H9 (cell line): ENCODE results near the gene FUT9. TPM values are rescaled to one million over a fixed set of nuclear protein-coding genes. Genes with fewer than 3 reads are reported as not detected.

ENCODE experiments used
- DNase-seq: peaks from one replicate; pipeline ENCODE4 v3.0.0-alpha.2; 2017
- H2AFZ ChIP-seq: one replicate; pipeline ENCODE4 v1.6.1; 2013; ENCODE audit warnings: mild to moderate bottlenecking, low read length, control low read depth, moderate library complexity
- H2AK5ac ChIP-seq: 2 replicates; pipeline ENCODE4 v1.6.1; 2013; ENCODE audit warnings: low read length, control low read depth, mixed read lengths; ENCODE audit not compliant: insufficient read length
- H2BK120ac ChIP-seq: one replicate; pipeline ENCODE4 v1.6.1; 2013; ENCODE audit warnings: low read depth, mild to moderate bottlenecking, low read length, control low read depth, inconsistent platforms; ENCODE audit not compliant: poor library complexity, severe bottlenecking
- H2BK12ac ChIP-seq: 2 replicates; pipeline ENCODE4 v1.6.1; 2013; ENCODE audit warnings: low read length, control low read depth, mixed read lengths, low read depth; ENCODE audit not compliant: insufficient read length
- H2BK15ac ChIP-seq: 2 replicates; pipeline ENCODE4 v1.6.1; 2013; ENCODE audit warnings: low read depth, low read length, control low read depth
- H2BK20ac ChIP-seq: one replicate; pipeline ENCODE4 v1.6.1; 2013; ENCODE audit warnings: low read depth, mild to moderate bottlenecking, low read length, control low read depth, inconsistent platforms; ENCODE audit not compliant: poor library complexity, severe bottlenecking
- H2BK5ac ChIP-seq: 2 replicates; pipeline ENCODE4 v1.6.1; 2013; ENCODE audit warnings: low read length, control low read depth, mixed read lengths; ENCODE audit not compliant: insufficient read length
- H3K14ac ChIP-seq: 2 replicates; pipeline ENCODE4 v1.6.1; 2013; ENCODE audit warnings: low read length, control low read depth; ENCODE audit not compliant: insufficient read depth
- H3K18ac ChIP-seq: 2 replicates; pipeline ENCODE4 v1.6.1; 2013; ENCODE audit warnings: low read depth, mild to moderate bottlenecking, mixed read lengths, low read length, control low read depth; ENCODE audit not compliant: insufficient read length
- H3K23ac ChIP-seq: 2 replicates; pipeline ENCODE4 v1.6.1; 2013; ENCODE audit warnings: low read length, control low read depth, mixed read lengths, low read depth; ENCODE audit not compliant: insufficient read length
- H3K23me2 ChIP-seq: 2 replicates; pipeline ENCODE4 v1.6.1; 2013; ENCODE audit warnings: low read depth, mild to moderate bottlenecking, mixed read lengths, low read length, control low read depth; ENCODE audit not compliant: insufficient read length, poor library complexity, severe bottlenecking
- H3K27ac ChIP-seq: 2 replicates; pipeline ENCODE4 v1.5.1; 2013; ENCODE audit warnings: low read length, control low read depth, mixed read lengths, low read depth; ENCODE audit not compliant: insufficient read length
- H3K27me3 ChIP-seq: 2 replicates; pipeline ENCODE4 v1.6.1; 2013; ENCODE audit warnings: low read length, control low read depth, inconsistent platforms; ENCODE audit not compliant: insufficient read depth
- H3K4ac ChIP-seq: 2 replicates; pipeline ENCODE4 v1.6.1; 2013; ENCODE audit warnings: low read depth, mild to moderate bottlenecking, control low read depth, inconsistent platforms, low read length, moderate library complexity
- H3K4me1 ChIP-seq: 2 replicates; pipeline ENCODE4 v1.6.1; 2013; ENCODE audit warnings: low read length, control low read depth, inconsistent platforms; ENCODE audit not compliant: insufficient read depth
- H3K4me2 ChIP-seq: 2 replicates; pipeline ENCODE4 v1.6.1; 2013; ENCODE audit warnings: low read length, control low read depth, mixed read lengths; ENCODE audit not compliant: insufficient read length, insufficient read depth
- H3K56ac ChIP-seq: 2 replicates; pipeline ENCODE4 v1.6.1; 2013; ENCODE audit warnings: low read depth, mild to moderate bottlenecking, mixed read lengths, low read length, control low read depth; ENCODE audit not compliant: insufficient read length
- H3K79me1 ChIP-seq: 2 replicates; pipeline ENCODE4 v1.6.1; 2013; ENCODE audit warnings: low read depth, mild to moderate bottlenecking, moderate library complexity, low read length, control low read depth, inconsistent platforms; ENCODE audit not compliant: insufficient read depth, poor library complexity, severe bottlenecking
- H3K79me2 ChIP-seq: 2 replicates; pipeline ENCODE4 v1.6.1; 2013; ENCODE audit warnings: low read length, control low read depth, inconsistent platforms; ENCODE audit not compliant: insufficient read depth
- H3K9ac ChIP-seq: 2 replicates; pipeline ENCODE4 v1.6.1; 2013; ENCODE audit warnings: low read length, control low read depth, mixed read lengths; ENCODE audit not compliant: insufficient read length; ENCODE audit errors: extremely low read depth
- H3K9me3 ChIP-seq: one replicate; pipeline ENCODE4 v1.6.1; 2013; ENCODE audit warnings: low read depth, low read length, inconsistent platforms; ENCODE audit not compliant: control insufficient read depth
- H3T11ph ChIP-seq: one replicate; pipeline ENCODE4 v1.6.1; 2013; ENCODE audit warnings: mild to moderate bottlenecking, low read length, control low read depth, inconsistent platforms
- H4K20me1 ChIP-seq: one replicate; pipeline ENCODE4 v1.6.1; 2013; ENCODE audit not compliant: control insufficient read depth, insufficient read length, insufficient read depth
- H4K5ac ChIP-seq: 2 replicates; pipeline ENCODE4 v1.6.1; 2013; ENCODE audit warnings: low read depth, mild to moderate bottlenecking, mixed read lengths, low read length, control low read depth; ENCODE audit not compliant: insufficient read length
- H4K8ac ChIP-seq: replicated peaks from 2 replicates; pipeline ENCODE4 v1.6.1; 2013; ENCODE audit warnings: low read length, control low read depth, mixed read lengths, low read depth; ENCODE audit not compliant: insufficient read length
- H4K91ac ChIP-seq: 2 replicates; pipeline ENCODE4 v1.6.1; 2013; ENCODE audit warnings: low read depth, mild to moderate bottlenecking, moderate library complexity, mixed read lengths, low read length, control low read depth; ENCODE audit not compliant: insufficient read length
- H3K27ac Mint-ChIP-seq, 3 experiments: 2 replicates in 2 of 3; 3 replicates in 1 of 3; pipeline ENCODE4 v1.8.0; 2020 to 2021; ENCODE audit warnings: mixed read lengths in 3 of 3, mild to moderate bottlenecking in 1 of 3, moderate library complexity in 1 of 3
- H3K27me3 Mint-ChIP-seq: 2 replicates; pipeline ENCODE4 v1.8.0; 2021; ENCODE audit warnings: low read depth, mild to moderate bottlenecking, moderate library complexity, mixed read lengths
- H3K36me3 Mint-ChIP-seq, 3 experiments: 2 replicates in 2 of 3; 3 replicates in 1 of 3; pipeline ENCODE4 v1.8.0; 2020 to 2021; ENCODE audit warnings: low read depth in 3 of 3, mixed read lengths in 3 of 3; ENCODE audit not compliant: insufficient read depth in 1 of 3
- H3K4me1 Mint-ChIP-seq, 2 experiments: 2 replicates each; pipeline ENCODE4 v1.8.0; 2020; ENCODE audit warnings: mixed read lengths in 2 of 2
- H3K4me3 Mint-ChIP-seq, 2 experiments: 2 replicates in 1 of 2; 3 replicates in 1 of 2; pipeline ENCODE4 v1.8.0; 2020 to 2021; ENCODE audit warnings: mild to moderate bottlenecking in 2 of 2, mixed read lengths in 2 of 2, moderate library complexity in 1 of 2
- H3K9me3 Mint-ChIP-seq, 2 experiments: 2 replicates in 1 of 2; 3 replicates in 1 of 2; pipeline ENCODE4 v1.8.0; 2020; ENCODE audit warnings: mild to moderate bottlenecking in 2 of 2, mixed read lengths in 2 of 2, moderate library complexity in 1 of 2
- CTCF ChIP-seq: fragments of 200-600 bp; sonication (generic); conservative IDR thresholded peaks from 3 replicates; pipeline ENCODE4 v1.8.0; 2021; ENCODE audit warnings: antibody characterized with exemption, mild to moderate bottlenecking
- WGBS: extraction: QIAGEN DNeasy Blood & Tissue Kit; methylation state at CpG from one replicate; pipeline ENCODE4 v1.1.7; 2013; ENCODE audit warnings: missing lambda C conversion rate, low lambda C conversion rate, mixed read lengths; ENCODE audit not compliant: insufficient read length; ENCODE audit errors: extremely low coverage; 5-methylcytosine and 5-hydroxymethylcytosine counted together
- total RNA-seq: library from RNA; stranded (reverse); gene quantifications from 2 replicates; pipeline ENCODE4 v1.2.1, GENCODE V29; 2021

Gene FUT9
- total RNA-seq, 1 experiment from 2014 or later: 1.6 TPM

- no peak overlapping the region for H3K23ac ChIP-seq
- H2AFZ ChIP-seq: no peak overlapping the region
- H3K4ac ChIP-seq: no peak overlapping the region
- no peak overlapping the region for H3K4me2 ChIP-seq
- H3K14ac ChIP-seq: no peak overlapping the region
- H4K8ac ChIP-seq: no peak overlapping the region
- no peak overlapping the region for H2BK15ac ChIP-seq
- no peak overlapping the region for H3K56ac ChIP-seq
- H3K27me3 ChIP-seq: no peaks in the 10 kb centered on the region
- H3K27ac Mint-ChIP-seq: no peak overlapping the region
- no peak overlapping the region for H3K4me3 Mint-ChIP-seq
- H3K23me2 ChIP-seq: no peaks in the 10 kb centered on the region
- no peak overlapping the region for H3K27ac ChIP-seq
- H3K9me3 ChIP-seq: no peaks in the 10 kb centered on the region
- TF ChIP-seq CTCF: no peak
- no peaks in the 10 kb centered on the region for H3K4me1 ChIP-seq
- H4K20me1 ChIP-seq: no peaks in the 10 kb centered on the region
- H4K91ac ChIP-seq: no peak overlapping the region
- no peak overlapping the region for H3T11ph ChIP-seq
- DNase-seq: no peak
- no peak overlapping the region for H2BK120ac ChIP-seq
- no peak overlapping the region for H2BK20ac ChIP-seq
- H3K18ac ChIP-seq: no peak overlapping the region
- no peaks in the 10 kb centered on the region for H3K79me1 ChIP-seq
- WGBS: no CpG with 5 or more reads among the region's 7 CpGs
- no peaks in the 10 kb centered on the region for H3K79me2 ChIP-seq
- H3K27me3 Mint-ChIP-seq: no peaks in the 10 kb centered on the region
- H4K5ac ChIP-seq: no peak overlapping the region
- H2BK5ac ChIP-seq: no peak overlapping the region
- H2BK12ac ChIP-seq: no peak overlapping the region
- H3K9ac ChIP-seq: no peak overlapping the region
- no peaks in the 10 kb centered on the region for H3K36me3 Mint-ChIP-seq
- H2AK5ac ChIP-seq: no peak overlapping the region
- no peaks in the 10 kb centered on the region for H3K9me3 Mint-ChIP-seq
- no peaks in the 10 kb centered on the region; a peak in 2 of 4 replicates for H3K4me1 Mint-ChIP-seq
Observed at GRCh38 chr6:96032661-96033060, 16.9 kb downstream of the FUT9 start.
